IMR-90 (cell line): ENCODE measurements around the gene BEX5. TPM values are rescaled to one million over a fixed set of nuclear protein-coding genes. Genes with fewer than 3 reads are reported as not detected.

Source experiments
- ATAC-seq: fragments of 200-7000 bp; cut with Tn5 transposase; 2 replicates; pipeline ENCODE4 v1.9.1; 2020; ENCODE audit warnings: low read depth, mild to moderate bottlenecking, moderate library complexity
- BruUV-seq: library from RNA; stranded (reverse); fragments of 400-500 nt; replicated peaks from 2 replicates; lab custom pipeline; 2021; lab: Mats Ljungman, UMichigan
- CTCF ChIA-PET: fragments of 300-600 bp; formaldehyde crosslinking; extraction: SDS; loops from one replicate; lab custom pipeline; 2021; ENCODE audit warnings: antibody characterized with exemption; lab: Yijun Ruan, JAX
- POLR2A ChIA-PET: fragments of 300-600 bp; sonication (Branson Sonifier 250); formaldehyde crosslinking; loops from one replicate; lab custom pipeline; 2022; ENCODE audit warnings: antibody characterized with exemption; ENCODE audit not compliant: unreplicated experiment; lab: Charles Lee
- DNase-seq: peaks from one replicate; pipeline ENCODE4 v3.0.0; 2013
- H2AFZ ChIP-seq: replicated peaks from 2 replicates; pipeline ENCODE3; 2013; ENCODE audit warnings: low read length, mild to moderate bottlenecking; ENCODE audit not compliant: poor library complexity
- H2AK5ac ChIP-seq: 2 replicates; pipeline ENCODE4 v1.6.1; 2013; ENCODE audit warnings: low read depth, low read length, inconsistent platforms
- H2AK9ac ChIP-seq: replicated peaks from 2 replicates; pipeline ENCODE3; 2013; ENCODE audit warnings: mild to moderate bottlenecking, low read depth, low read length, moderate library complexity; ENCODE audit not compliant: poor library complexity
- H2BK120ac ChIP-seq: 2 replicates; pipeline ENCODE4 v1.6.1; 2013; ENCODE audit warnings: low read depth, low read length, inconsistent platforms
- H2BK15ac ChIP-seq: 3 replicates; pipeline ENCODE4 v1.6.1; 2013; ENCODE audit warnings: low read depth, low read length, inconsistent platforms
- H2BK20ac ChIP-seq: 2 replicates; pipeline ENCODE4 v1.6.1; 2013; ENCODE audit warnings: low read depth, mild to moderate bottlenecking, inconsistent platforms, low read length, moderate library complexity
- H2BK5ac ChIP-seq: 2 replicates; pipeline ENCODE4 v1.6.1; 2013; ENCODE audit warnings: mild to moderate bottlenecking, low read depth, low read length, inconsistent platforms; ENCODE audit not compliant: poor library complexity, severe bottlenecking
- H3K14ac ChIP-seq: replicated peaks from 2 replicates; pipeline ENCODE4 v1.6.1; 2013; ENCODE audit warnings: low read depth, low read length, inconsistent platforms
- H3K18ac ChIP-seq: 2 replicates; pipeline ENCODE4 v1.6.1; 2013; ENCODE audit warnings: low read depth, low read length, control low read depth
- H3K23ac ChIP-seq: 2 replicates; pipeline ENCODE4 v1.6.1; 2013; ENCODE audit warnings: low read depth, low read length, inconsistent platforms
- H3K27ac ChIP-seq: 2 replicates; pipeline ENCODE4 v1.5.1; 2013; ENCODE audit warnings: mild to moderate bottlenecking, control low read depth, low read length; ENCODE audit not compliant: insufficient read depth
- H3K27me3 ChIP-seq: 2 replicates; pipeline ENCODE4 v1.6.1; 2013; ENCODE audit warnings: low read length; ENCODE audit not compliant: control insufficient read depth, insufficient read depth
- H3K36me3 ChIP-seq: 2 replicates; pipeline ENCODE4 v1.6.1; 2013; ENCODE audit warnings: low read length, mixed read lengths; ENCODE audit not compliant: control insufficient read depth, insufficient read depth
- H3K4ac ChIP-seq: 2 replicates; pipeline ENCODE4 v1.6.1; 2013; ENCODE audit warnings: low read depth, low read length, inconsistent platforms
- H3K4me1 ChIP-seq: 2 replicates; pipeline ENCODE4 v1.6.1; 2013; ENCODE audit warnings: low read length, mixed read lengths; ENCODE audit not compliant: control insufficient read depth, insufficient read depth
- H3K4me2 ChIP-seq: 2 replicates; pipeline ENCODE4 v1.6.1; 2013; ENCODE audit warnings: low read depth, mild to moderate bottlenecking, control low read depth, low read length, moderate library complexity
- H3K4me3 ChIP-seq: 2 replicates; pipeline ENCODE4 v1.5.1; 2013; ENCODE audit warnings: low read depth, mild to moderate bottlenecking, control low read depth, low read length, moderate library complexity; ENCODE audit not compliant: insufficient read depth
- H3K56ac ChIP-seq: 2 replicates; pipeline ENCODE4 v1.6.1; 2013; ENCODE audit warnings: low read length, inconsistent platforms; ENCODE audit not compliant: insufficient read depth; ENCODE audit errors: extremely low read depth
- H3K79me1 ChIP-seq, 2 experiments: 2 replicates each; pipeline ENCODE4 v1.6.1; 2013; ENCODE audit warnings: low read length in 2 of 2, inconsistent platforms in 1 of 2, low read depth in 1 of 2
- H3K9ac ChIP-seq: 2 replicates; pipeline ENCODE4 v1.6.1; 2013; ENCODE audit warnings: low read depth, low read length, control low read depth
- H3K9me1 ChIP-seq: 2 replicates; pipeline ENCODE4 v1.6.1; 2013; ENCODE audit warnings: low read length, inconsistent platforms; ENCODE audit not compliant: insufficient read depth
- H3K9me3 ChIP-seq: 2 replicates; pipeline ENCODE4 v1.6.1; 2013; ENCODE audit warnings: low read length; ENCODE audit not compliant: control insufficient read depth, insufficient read depth
- H4K20me1 ChIP-seq: 2 replicates; pipeline ENCODE4 v1.6.1; 2013; ENCODE audit warnings: low read length, inconsistent platforms; ENCODE audit not compliant: insufficient read depth
- H4K5ac ChIP-seq: 2 replicates; pipeline ENCODE4 v1.6.1; 2013; ENCODE audit warnings: mild to moderate bottlenecking, low read depth, low read length, control low read depth
- H4K8ac ChIP-seq, 2 experiments: 2 replicates each; pipeline ENCODE4 v1.6.1; 2013; ENCODE audit warnings: low read depth in 2 of 2, low read length in 2 of 2, control low read depth in 1 of 2, inconsistent platforms in 1 of 2
- H4K91ac ChIP-seq: 2 replicates; pipeline ENCODE4 v1.6.1; 2013; ENCODE audit warnings: low read depth, low read length, inconsistent platforms; ENCODE audit not compliant: insufficient read depth
- FOS ChIP-seq: fragments of 150-350 bp; IDR thresholded peaks from 2 replicates; pipeline ENCODE4 v1.6.1; 2016; ENCODE audit warnings: low read depth, low read length
- MAZ ChIP-seq: IDR thresholded peaks from 2 replicates; pipeline ENCODE4 v1.6.1; 2012; ENCODE audit warnings: low read depth, mild to moderate bottlenecking, low read length, improper control_type of control experiment, moderate library complexity, borderline replicate concordance
- NFE2L2 ChIP-seq: fragments of 150-350 bp; IDR thresholded peaks from 2 replicates; pipeline ENCODE4 v1.6.1; 2016; ENCODE audit warnings: low read depth, mild to moderate bottlenecking, low read length
- RCOR1 ChIP-seq: IDR thresholded peaks from 2 replicates; pipeline ENCODE4 v1.6.1; 2012; ENCODE audit warnings: mild to moderate bottlenecking, low read length, improper control_type of control experiment; ENCODE audit not compliant: insufficient replicate concordance
- WGBS, 2 experiments: methylation state at CpG; one replicate each; pipeline versions ENCODE4 v1.1.5 to v1.1.7; 2013; ENCODE audit warnings: missing lambda C conversion rate in 2 of 2; ENCODE audit not compliant: insufficient read length in 1 of 2; ENCODE audit errors: extremely low coverage in 2 of 2; 5-methylcytosine and 5-hydroxymethylcytosine counted together
- dilution Hi-C: fragments of 300-500 bp; cut with HindIII; formaldehyde crosslinking; loops from one replicate; pipeline ENCODE4 v1.14.3; 2018; ENCODE audit warnings: low sequenced_read_pairs; ENCODE audit not compliant: unreplicated experiment
- in situ Hi-C: fragments of 300-500 bp; cut with MboI; formaldehyde crosslinking; loops from 3 replicates; pipeline ENCODE4 v1.14.3; 2019; ENCODE audit warnings: low sequenced_read_pairs, inconsistent platforms, mixed read lengths
- intact Hi-C: fragments of 100-400 bp; cut with micrococcal nuclease; formaldehyde crosslinking; loops from 2 replicates; pipeline ENCODE4 v1.10.0; 2022
- polyA plus RNA-seq, 3 experiments: library from polyadenylated mRNA; depleted of rRNA; stranded (reverse); fragments of >200 nt; gene quantifications; 2 replicates each; pipeline ENCODE4 v1.2.3, GENCODE V29; 2012; ENCODE audit warnings: low replicate concordance in 1 of 3
- total RNA-seq: library from RNA; depleted of rRNA; stranded (reverse); fragments of >200 nt; gene quantifications from 2 replicates; pipeline ENCODE4 v1.2.3, GENCODE V29; 2012

The BEX5 gene
- total and polyA plus RNA-seq, 2 of the 4 experiments (the other 2 are of a cell fraction) = not detected

- Histone ChIP-seq H2BK20ac (no peak overlapping the region), H3K79me1 (no peaks in the 10 kb centered on the region), H4K8ac (no peak overlapping the region), H2AK5ac (no peak overlapping the region), H4K5ac (no peak overlapping the region), H3K4me1 (no peaks in the 10 kb centered on the region), H2BK120ac (no peak overlapping the region), H3K4me3 (no peak overlapping the region), H2BK15ac (no peak overlapping the region), H3K9me1 (no peaks in the 10 kb centered on the region), H3K14ac (no peak overlapping the region), H3K9me3 (no peaks in the 10 kb centered on the region), H3K18ac (no peak overlapping the region), H3K56ac (no peak overlapping the region), H2AFZ (no peak overlapping the region), H3K27me3 (peaks cover 4% of the 10 kb centered on the region; the same call in 1 of the 2 replicates), H4K20me1 (no peaks in the 10 kb centered on the region), H3K36me3 (no peaks in the 10 kb centered on the region), H2AK9ac (no peak overlapping the region), H3K23ac (no peak overlapping the region), H3K4me2 (no peak overlapping the region), H3K4ac (no peak overlapping the region), H2BK5ac (no peak overlapping the region), H3K27ac (no peak overlapping the region), H4K91ac (no peak overlapping the region), H3K9ac (no peak overlapping the region)
- BruUV-seq = no TSS peak
- dilution Hi-C loops (no loop called here), intact Hi-C loops (no loop called here), in situ Hi-C loops (no loop called here)
- DNase-seq = no peak
- no peak for ATAC-seq
- no peak for TF ChIP-seq MAZ
- TF ChIP-seq RCOR1 = no peak
- TF ChIP-seq NFE2L2 = no peak
- TF ChIP-seq FOS = no peak
- POLR2A ChIA-PET = no interaction called here
- CTCF ChIA-PET = no interaction called here
- WGBS, 2 experiments = 8% methylated on average over 2 of the region's 4 CpGs; no CpG with 5 or more reads in 1 of the 2 experiments
Observed at GRCh38 chrX:102138064-102138463, 17.7 kb downstream of the BEX5 start.
